ENCODE data around the gene ADCY4.

DNA sequence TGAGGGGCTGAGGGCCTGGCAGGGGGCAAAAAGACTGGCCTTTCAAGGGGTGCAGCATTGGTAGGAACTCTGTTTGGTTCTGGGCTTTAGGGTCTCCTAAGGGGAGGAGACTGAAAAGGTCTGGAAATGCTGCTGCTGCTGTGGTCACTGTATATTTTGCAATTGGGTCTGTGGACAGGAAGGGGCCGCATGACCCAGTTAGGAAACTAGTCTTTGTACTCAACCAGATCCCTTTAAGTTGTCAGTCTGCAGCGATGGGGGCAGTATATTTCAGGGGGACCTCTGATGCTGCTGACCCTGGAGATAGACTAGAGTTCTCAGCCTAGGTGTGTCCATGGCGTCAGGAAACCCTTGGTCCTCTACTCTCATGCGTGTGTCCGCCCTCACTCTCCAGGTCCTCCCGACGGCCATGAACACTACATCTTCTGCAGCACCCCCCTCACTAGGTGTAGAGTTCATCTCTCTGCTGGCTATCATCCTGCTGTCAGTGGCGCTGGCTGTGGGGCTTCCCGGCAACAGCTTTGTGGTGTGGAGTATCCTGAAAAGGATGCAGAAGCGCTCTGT lies 19.5 kb downstream of the ADCY4 start:
- TF ChIP-seq, protein P1, sequence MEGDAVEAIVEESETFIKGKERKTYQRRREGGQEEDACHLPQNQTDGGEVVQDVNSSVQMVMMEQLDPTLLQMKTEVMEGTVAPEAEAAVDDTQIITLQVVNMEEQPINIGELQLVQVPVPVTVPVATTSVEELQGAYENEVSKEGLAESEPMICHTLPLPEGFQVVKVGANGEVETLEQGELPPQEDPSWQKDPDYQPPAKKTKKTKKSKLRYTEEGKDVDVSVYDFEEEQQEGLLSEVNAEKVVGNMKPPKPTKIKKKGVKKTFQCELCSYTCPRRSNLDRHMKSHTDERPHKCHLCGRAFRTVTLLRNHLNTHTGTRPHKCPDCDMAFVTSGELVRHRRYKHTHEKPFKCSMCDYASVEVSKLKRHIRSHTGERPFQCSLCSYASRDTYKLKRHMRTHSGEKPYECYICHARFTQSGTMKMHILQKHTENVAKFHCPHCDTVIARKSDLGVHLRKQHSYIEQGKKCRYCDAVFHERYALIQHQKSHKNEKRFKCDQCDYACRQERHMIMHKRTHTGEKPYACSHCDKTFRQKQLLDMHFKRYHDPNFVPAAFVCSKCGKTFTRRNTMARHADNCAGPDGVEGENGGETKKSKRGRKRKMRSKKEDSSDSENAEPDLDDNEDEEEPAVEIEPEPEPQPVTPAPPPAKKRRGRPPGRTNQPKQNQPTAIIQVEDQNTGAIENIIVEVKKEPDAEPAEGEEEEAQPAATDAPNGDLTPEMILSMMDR (conservative IDR thresholded peaks at IDR 0.05): no peak
- no peak for TF ChIP-seq ZFX (IDR thresholded peaks at IDR 0.05)
